Measurements from ENCODE around the gene PLEKHG2.
A peak's percentile ranks its signal among the peaks of the same experiment; 100 is the strongest.

The PLEKHG2 gene

GRCh38 chr19:39411832-39412099, 703 bp upstream of the PLEKHG2 start:
- DNase-seq (ENCODE audit: low read depth in 1 of 2, low spot score in 1 of 2), result peak; percentile 61 to 91
- no peak for TF ChIP-seq JUND (IDR thresholded peaks at IDR 0.05; ENCODE audit: low read depth)
- in situ Hi-C loops (cut with HindIII; ENCODE audit: low pct_unique_long_range_greater_than_20kb, low sequenced_read_pairs), result no loop called here

GRCh38 chr19:39412867-39413271, 400 bp downstream of the PLEKHG2 start:
- in situ Hi-C loops (cut with HindIII; ENCODE audit: low pct_unique_long_range_greater_than_20kb, low sequenced_read_pairs), result no loop called here
- DNase-seq (ENCODE audit: low read depth in 1 of 2, low spot score in 1 of 2), result no peak
- TF ChIP-seq JUND (IDR thresholded peaks at IDR 0.05; ENCODE audit: low read depth), result no peak

GRCh38 chr19:39413272-39413910, 922 bp downstream of the PLEKHG2 start:
- DNase-seq (ENCODE audit: low read depth in 1 of 2, low spot score in 1 of 2), result peak in 1 of 2 experiments; percentile 48
- in situ Hi-C loops (cut with HindIII; ENCODE audit: low pct_unique_long_range_greater_than_20kb, low sequenced_read_pairs), result no loop called here
- no peak for TF ChIP-seq JUND (IDR thresholded peaks at IDR 0.05; ENCODE audit: low read depth)

- DNase-seq (ENCODE audit: low read depth in 1 of 2, low spot score in 1 of 2), result no peak
- in situ Hi-C loops (cut with HindIII; ENCODE audit: low pct_unique_long_range_greater_than_20kb, low sequenced_read_pairs), result no loop called here
- no peak for TF ChIP-seq JUND (IDR thresholded peaks at IDR 0.05; ENCODE audit: low read depth)
Measured at GRCh38 chr19:39413911-39414608, 1.6 kb downstream of the PLEKHG2 start.

GRCh38 chr19:39415111-39416046, 2.9 kb downstream of the PLEKHG2 start:
- in situ Hi-C loops (cut with HindIII; ENCODE audit: low pct_unique_long_range_greater_than_20kb, low sequenced_read_pairs), result no loop called here
- no peak for TF ChIP-seq JUND (IDR thresholded peaks at IDR 0.05; ENCODE audit: low read depth)

GRCh38 chr19:39416152-39417120, 4.0 kb downstream of the PLEKHG2 start:
- TF ChIP-seq JUND (IDR thresholded peaks at IDR 0.05; ENCODE audit: low read depth), result no peak
- in situ Hi-C loops (cut with HindIII; ENCODE audit: low pct_unique_long_range_greater_than_20kb, low sequenced_read_pairs), result no loop called here
- no peak for DNase-seq (ENCODE audit: low read depth in 1 of 2, low spot score in 1 of 2)

More at GRCh38 chr19:39415111-39416046, 2.9 kb downstream of the PLEKHG2 start:
- no peak for DNase-seq (ENCODE audit: low read depth in 1 of 2, low spot score in 1 of 2)

- in situ Hi-C loops (cut with HindIII; ENCODE audit: low pct_unique_long_range_greater_than_20kb, low sequenced_read_pairs), result no loop called here
- no peak for TF ChIP-seq JUND (IDR thresholded peaks at IDR 0.05; ENCODE audit: low read depth)
Measured at GRCh38 chr19:39417463-39418181, 5.2 kb downstream of the PLEKHG2 start.

GRCh38 chr19:39419003-39419402, 6.5 kb downstream of the PLEKHG2 start:
- no peak for TF ChIP-seq JUND (IDR thresholded peaks at IDR 0.05; ENCODE audit: low read depth)

More at GRCh38 chr19:39417463-39418181, 5.2 kb downstream of the PLEKHG2 start:
- DNase-seq (ENCODE audit: low read depth in 1 of 2, low spot score in 1 of 2), result no peak

GRCh38 chr19:39420769-39421168, 8.3 kb downstream of the PLEKHG2 start:
- in situ Hi-C loops (cut with HindIII; ENCODE audit: low pct_unique_long_range_greater_than_20kb, low sequenced_read_pairs), result no loop called here
- no peak for DNase-seq (ENCODE audit: low read depth in 1 of 2, low spot score in 1 of 2)
- TF ChIP-seq JUND (IDR thresholded peaks at IDR 0.05; ENCODE audit: low read depth), result no peak

More at GRCh38 chr19:39419003-39419402, 6.5 kb downstream of the PLEKHG2 start:
- DNase-seq (ENCODE audit: low read depth in 1 of 2, low spot score in 1 of 2), result no peak
- in situ Hi-C loops (cut with HindIII; ENCODE audit: low pct_unique_long_range_greater_than_20kb, low sequenced_read_pairs), result no loop called here

GRCh38 chr19:39422020-39422419, 9.6 kb downstream of the PLEKHG2 start:
- no peak for TF ChIP-seq JUND (IDR thresholded peaks at IDR 0.05; ENCODE audit: low read depth)
- DNase-seq (ENCODE audit: low read depth in 1 of 2, low spot score in 1 of 2), result no peak
- in situ Hi-C loops (cut with HindIII; ENCODE audit: low pct_unique_long_range_greater_than_20kb, low sequenced_read_pairs), result no loop called here

All from T47D (cell line).